ENCODE results near the gene LRRC8E.

LRRC8E gene

DNA sequence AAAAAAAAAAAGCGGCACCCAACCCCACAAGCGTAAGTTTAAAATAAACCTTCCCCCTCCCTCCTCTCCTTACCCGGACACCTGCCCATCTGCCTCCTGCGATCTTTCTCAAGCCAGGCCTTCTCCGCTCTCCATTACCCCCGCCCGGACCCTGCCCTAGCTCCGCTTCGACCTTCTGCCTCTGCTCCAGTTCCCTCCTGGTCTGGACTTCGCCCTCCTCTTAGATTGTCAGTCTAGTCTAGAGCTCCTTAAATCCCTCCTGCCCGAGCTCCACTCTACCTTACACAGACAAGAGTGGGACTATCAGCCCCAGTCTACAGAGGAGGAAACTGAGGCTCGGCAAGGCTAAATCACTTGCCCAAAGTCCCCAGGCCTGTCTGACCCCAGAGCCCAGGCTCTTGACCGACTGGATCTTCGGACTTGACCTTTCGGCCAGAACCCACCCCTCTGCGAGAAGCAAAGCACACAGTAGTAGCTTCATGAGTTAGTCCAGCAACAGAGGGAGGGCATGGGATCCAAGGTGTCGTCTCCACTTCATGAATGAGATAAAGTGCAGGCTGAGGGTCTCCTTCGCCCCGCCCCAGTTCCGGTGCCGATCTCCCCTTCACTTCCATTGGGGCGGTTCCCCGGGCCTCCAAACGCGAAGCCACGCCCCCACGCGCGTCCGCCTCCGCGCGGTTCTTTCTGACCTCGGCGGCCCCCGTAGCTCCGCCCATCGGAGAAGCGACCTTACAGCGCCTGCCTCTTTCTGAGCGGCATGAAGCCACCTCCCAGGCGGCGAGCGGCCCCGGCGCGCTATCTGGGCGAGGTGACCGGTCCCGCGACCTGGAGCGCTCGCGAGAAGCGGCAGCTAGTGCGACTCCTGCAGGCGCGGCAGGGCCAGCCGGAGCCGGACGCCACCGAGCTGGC is 31.6 kb downstream of the LRRC8E start, which contains the start of gene SNAPC2:
Gene SNAPC2 (plus strand): TSS at position 729 of the 909 bp plus-strand sequence. CDS start 29 bp downstream, at position 758.
- TF ChIP-seq JUND (IDR thresholded peaks at IDR 0.05; ENCODE audit: low read depth): no peak
- in situ Hi-C loops (cut with HindIII; ENCODE audit: low pct_unique_long_range_greater_than_20kb, low sequenced_read_pairs): no loop called here
- DNase-seq (ENCODE audit: low read depth in 1 of 2, low spot score in 1 of 2): peak; percentile 68 to 94

- in situ Hi-C loops (cut with HindIII; ENCODE audit: low pct_unique_long_range_greater_than_20kb, low sequenced_read_pairs): no loop called here
- peak; percentile 76 to 97 for DNase-seq (ENCODE audit: low read depth in 1 of 2, low spot score in 1 of 2)
These were observed 32.4 kb downstream of the LRRC8E start for GRCh38 chr19:7920519-7921301.

DNA sequence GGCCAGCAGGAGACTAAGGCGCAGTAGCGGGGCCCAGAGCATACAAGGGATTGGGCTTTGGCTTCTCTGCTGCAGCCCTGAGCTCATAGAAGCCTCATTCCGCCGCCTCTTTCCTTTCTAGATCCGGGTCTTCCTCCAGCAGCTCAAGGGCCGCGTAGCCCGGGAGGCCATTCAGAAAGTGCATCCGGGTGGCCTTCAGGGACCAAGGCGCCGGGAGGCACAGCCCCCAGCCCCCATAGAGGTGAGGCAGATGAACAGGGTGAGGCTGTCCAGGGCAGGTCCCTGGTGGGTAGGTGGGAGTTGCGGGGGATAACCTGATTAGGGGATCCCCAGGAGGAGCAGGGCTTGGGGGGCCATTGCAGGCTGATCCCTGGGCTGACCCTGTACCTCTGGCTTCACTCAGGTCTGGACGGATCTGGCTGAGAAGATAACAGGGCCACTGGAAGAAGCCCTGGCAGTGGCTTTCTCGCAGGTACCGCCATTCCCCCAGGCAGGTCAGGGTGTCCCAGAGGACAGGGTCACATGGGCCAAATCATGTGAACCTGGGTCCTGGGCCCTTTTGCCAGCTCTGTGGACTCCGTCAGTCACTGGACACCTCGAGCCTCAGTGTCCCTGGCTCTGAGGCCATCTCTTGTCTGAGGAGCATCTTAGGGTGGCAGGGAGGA is 33.1 kb downstream of the LRRC8E start:
- TF ChIP-seq JUND (IDR thresholded peaks at IDR 0.05; ENCODE audit: low read depth): no peak
- no peak for DNase-seq (ENCODE audit: low read depth in 1 of 2, low spot score in 1 of 2)
- in situ Hi-C loops (cut with HindIII; ENCODE audit: low pct_unique_long_range_greater_than_20kb, low sequenced_read_pairs): no loop called here

More at GRCh38 chr19:7920519-7921301, 32.4 kb downstream of the LRRC8E start:
- TF ChIP-seq JUND (IDR thresholded peaks at IDR 0.05; ENCODE audit: low read depth): no peak

GRCh38 chr19:7921967-7922835 is 33.9 kb downstream of the LRRC8E start:
- in situ Hi-C loops (cut with HindIII; ENCODE audit: low pct_unique_long_range_greater_than_20kb, low sequenced_read_pairs): no loop called here
- DNase-seq (ENCODE audit: low read depth in 1 of 2, low spot score in 1 of 2): no peak
- no peak for TF ChIP-seq JUND (IDR thresholded peaks at IDR 0.05; ENCODE audit: low read depth)

DNA sequence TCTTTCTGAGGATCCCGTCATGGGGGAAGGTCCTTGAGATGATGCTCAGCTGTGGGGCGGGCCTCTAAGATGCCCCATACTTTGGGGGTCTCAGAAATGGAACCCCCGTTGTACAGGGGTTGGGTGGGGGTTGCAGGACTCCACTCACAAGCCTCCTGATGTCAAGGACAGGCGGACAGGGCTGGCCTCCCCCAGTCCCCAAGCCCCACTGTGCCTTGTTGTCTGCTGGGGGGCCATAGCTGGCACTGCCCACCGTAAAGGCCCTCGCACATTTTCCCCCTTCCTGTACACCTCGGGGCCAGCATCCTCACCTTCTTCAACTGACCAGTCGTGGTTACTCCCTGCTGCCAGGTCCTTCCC is 34.5 kb downstream of the LRRC8E start:
- no peak for TF ChIP-seq JUND (IDR thresholded peaks at IDR 0.05; ENCODE audit: low read depth)
- DNase-seq (ENCODE audit: low read depth in 1 of 2, low spot score in 1 of 2): no peak
- in situ Hi-C loops (cut with HindIII; ENCODE audit: low pct_unique_long_range_greater_than_20kb, low sequenced_read_pairs): no loop called here

DNA sequence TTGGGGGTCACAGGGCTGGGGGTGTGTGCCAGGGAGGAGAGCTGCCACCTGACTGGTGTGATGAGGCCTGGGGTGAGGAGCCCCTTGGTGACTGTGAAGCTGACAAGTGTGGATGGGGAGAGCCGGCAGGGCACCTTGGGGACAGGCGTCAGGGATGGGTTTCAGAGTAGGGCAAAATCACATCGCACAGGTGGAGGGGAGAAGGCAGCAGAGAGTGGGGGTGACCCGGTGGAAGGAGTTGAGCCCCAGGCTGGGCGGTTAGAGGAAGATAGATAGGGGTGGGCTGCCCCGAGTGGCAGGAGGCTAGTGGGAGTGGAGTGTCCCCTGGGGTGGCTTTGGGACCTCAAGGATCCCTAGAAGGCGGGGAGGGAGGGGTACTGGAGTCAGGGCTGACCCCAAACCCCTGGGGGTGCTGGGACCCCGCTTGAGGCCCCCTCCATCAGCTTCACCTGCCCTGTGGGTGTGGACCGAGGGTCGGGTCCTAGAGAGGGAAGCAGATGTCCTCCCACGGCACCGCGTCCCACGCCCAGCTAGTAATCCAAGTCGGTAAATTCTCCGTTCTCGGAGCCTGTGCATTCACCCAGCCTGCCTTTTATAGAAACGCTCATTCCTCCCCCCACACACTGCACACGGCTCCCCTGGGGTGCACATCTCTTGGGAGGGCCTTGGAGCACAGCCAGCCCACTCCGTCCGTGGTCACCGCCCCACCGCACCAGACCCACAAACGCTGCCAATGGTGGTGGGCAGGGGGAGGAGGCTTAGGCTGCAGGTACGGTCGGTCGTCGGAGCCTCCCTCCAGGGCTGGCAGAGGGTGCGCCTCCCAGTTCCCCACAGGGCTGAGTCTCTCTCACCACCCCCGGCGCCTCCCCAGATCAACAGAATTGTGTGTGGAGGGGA is 35.2 kb downstream of the LRRC8E start:
- no peak for TF ChIP-seq JUND (IDR thresholded peaks at IDR 0.05; ENCODE audit: low read depth)
- in situ Hi-C loops (cut with HindIII; ENCODE audit: low pct_unique_long_range_greater_than_20kb, low sequenced_read_pairs): no loop called here
- DNase-seq (ENCODE audit: low read depth in 1 of 2, low spot score in 1 of 2): no peak

DNA sequence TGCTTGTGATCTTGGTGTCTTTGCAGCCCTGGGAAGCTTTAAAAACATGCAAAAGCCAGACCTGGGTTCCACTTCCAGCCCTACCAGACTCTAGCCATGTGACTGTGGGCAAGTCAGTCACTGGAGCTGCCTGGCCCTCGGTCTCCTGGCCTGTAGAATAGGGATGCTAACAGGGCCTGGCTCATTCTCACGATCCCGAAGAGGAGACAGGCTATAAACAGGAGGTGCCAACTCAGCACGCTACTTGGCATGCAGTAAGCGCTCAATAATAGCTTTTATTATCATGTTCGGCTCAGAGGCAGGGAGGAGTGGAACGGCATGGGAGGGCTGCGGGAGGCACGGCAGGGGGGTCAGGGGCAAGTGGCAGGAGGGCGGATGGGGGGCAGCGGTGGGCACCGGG is 35.9 kb downstream of the LRRC8E start:
- DNase-seq (ENCODE audit: low read depth in 1 of 2, low spot score in 1 of 2): no peak
- in situ Hi-C loops (cut with HindIII; ENCODE audit: low pct_unique_long_range_greater_than_20kb, low sequenced_read_pairs): no loop called here
- no peak for TF ChIP-seq JUND (IDR thresholded peaks at IDR 0.05; ENCODE audit: low read depth)

GRCh38 chr19:7924651-7925170 is 36.4 kb downstream of the LRRC8E start:
- no peak for DNase-seq (ENCODE audit: low read depth in 1 of 2, low spot score in 1 of 2)
- no peak for TF ChIP-seq JUND (IDR thresholded peaks at IDR 0.05; ENCODE audit: low read depth)
- in situ Hi-C loops (cut with HindIII; ENCODE audit: low pct_unique_long_range_greater_than_20kb, low sequenced_read_pairs): no loop called here

GRCh38 chr19:7925171-7925851 is 37.0 kb downstream of the LRRC8E start:
- in situ Hi-C loops (cut with HindIII; ENCODE audit: low pct_unique_long_range_greater_than_20kb, low sequenced_read_pairs): no loop called here
- DNase-seq (ENCODE audit: low read depth in 1 of 2, low spot score in 1 of 2): peak; percentile 65 to 69
- TF ChIP-seq JUND (IDR thresholded peaks at IDR 0.05; ENCODE audit: low read depth): no peak

DNA sequence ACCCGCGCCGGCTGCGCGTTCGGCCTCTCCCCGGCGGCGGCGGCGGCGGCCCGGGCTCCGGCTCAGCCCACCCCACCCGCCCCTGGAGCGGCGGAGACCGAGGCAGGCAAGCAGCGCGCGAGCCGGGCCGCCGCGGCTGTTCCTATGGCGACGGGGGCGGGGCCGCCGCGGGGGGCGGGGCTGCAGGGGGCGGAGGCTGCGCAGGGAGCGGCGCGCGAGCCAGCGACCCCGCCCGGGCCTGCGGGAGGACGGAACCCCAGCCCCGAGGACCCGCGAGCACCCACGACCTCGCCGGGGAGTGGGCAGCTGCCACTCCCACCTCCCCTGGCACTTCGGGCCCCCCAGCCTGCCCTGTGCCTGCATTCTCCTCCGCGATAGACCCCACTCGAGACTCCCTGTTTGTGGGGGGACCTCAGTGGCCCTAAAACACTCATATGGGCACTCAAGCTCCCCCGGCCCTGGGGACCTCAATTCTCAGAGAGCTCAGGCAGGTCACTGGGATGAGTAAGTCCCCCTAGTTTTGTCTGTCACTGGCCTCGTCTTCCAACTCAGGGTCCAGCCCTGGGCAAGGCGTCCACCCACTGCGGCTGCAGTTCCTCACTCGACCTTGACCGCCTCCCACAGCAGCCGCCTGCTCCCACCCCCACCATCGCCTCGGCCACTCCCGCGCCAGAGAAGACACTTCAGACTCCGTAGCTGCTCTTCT is 37.9 kb downstream of the LRRC8E start, which contains the start of gene CTXN1:
Gene CTXN1 (minus strand): TSS at position 115 of the 706 bp plus-strand sequence. CDS start 597 bp downstream, outside the sequence.
- no peak for TF ChIP-seq JUND (IDR thresholded peaks at IDR 0.05; ENCODE audit: low read depth)
- in situ Hi-C loops (cut with HindIII; ENCODE audit: low pct_unique_long_range_greater_than_20kb, low sequenced_read_pairs): no loop called here
- DNase-seq (ENCODE audit: low read depth in 1 of 2, low spot score in 1 of 2): peak; percentile 69 to 80

Measured in T47D (cell line).